ENCODE data around the gene UNCX.

GRCh38 chr7:1204460-1205140 is 28.1 kb upstream of the UNCX start:
- TF ChIP-seq CTCF (IDR thresholded peaks at IDR 0.05) (no peak), POLR2AphosphoS5 (IDR thresholded peaks at IDR 0.05) (no peak)
